ENCODE results near the gene LY6G6D.

LY6G6D gene

GRCh38 chr6:31715022-31715958 lies at the start of gene LY6G6D:
Gene LY6G6D, plus strand, starts transcription at chr6:31715348. Its CDS starts 8 bp downstream, at chr6:31715356.
- DNase-seq (ENCODE audit: low spot score) = no peak

- DNase-seq (ENCODE audit: low spot score) = peak; percentile 99
Observed at GRCh38 chr6:31665501-31666336, 49.4 kb upstream of the LY6G6D start, which contains the start of gene CSNK2B. Gene CSNK2B, plus strand, starts transcription at chr6:31666080. Its CDS starts 752 bp downstream, at chr6:31666832.

GRCh38 chr6:31666337-31666965 lies 48.7 kb upstream of the LY6G6D start:
- no peak for DNase-seq (ENCODE audit: low spot score)

GRCh38 chr6:31669676-31670075 lies 45.5 kb upstream of the LY6G6D start, which contains the start of gene LY6G5B:
Gene LY6G5B, plus strand, starts transcription at chr6:31669976. Its CDS starts 975 bp downstream, at chr6:31670951.
- DNase-seq (ENCODE audit: low spot score) = no peak

GRCh38 chr6:31676322-31676903 lies 38.7 kb upstream of the LY6G6D start:
- DNase-seq (ENCODE audit: low spot score) = no peak

GRCh38 chr6:31676904-31677303 lies 38.2 kb upstream of the LY6G6D start:
- DNase-seq (ENCODE audit: low spot score) = no peak

GRCh38 chr6:31677955-31678354 lies 37.2 kb upstream of the LY6G6D start:
- no peak for DNase-seq (ENCODE audit: low spot score)

GRCh38 chr6:31680226-31681134 lies 34.7 kb upstream of the LY6G6D start, which contains the start of gene LY6G5C:
Gene LY6G5C, minus strand, starts transcription at chr6:31681067. Its CDS starts 694 bp downstream, at chr6:31680373.
- peak; percentile 68 for DNase-seq (ENCODE audit: low spot score)

- no peak for DNase-seq (ENCODE audit: low spot score)
Observed at GRCh38 chr6:31681135-31681671, 33.9 kb upstream of the LY6G6D start.

- DNase-seq (ENCODE audit: low spot score) = no peak
Observed at GRCh38 chr6:31683591-31683990, 31.6 kb upstream of the LY6G6D start.

- no peak for DNase-seq (ENCODE audit: low spot score)
Observed at GRCh38 chr6:31686483-31686882, 28.7 kb upstream of the LY6G6D start.

GRCh38 chr6:31687321-31687720 lies 27.8 kb upstream of the LY6G6D start:
- DNase-seq (ENCODE audit: low spot score) = no peak

- DNase-seq (ENCODE audit: low spot score) = no peak
Observed at GRCh38 chr6:31687860-31688693, 27.1 kb upstream of the LY6G6D start.

- DNase-seq (ENCODE audit: low spot score) = no peak
Observed at GRCh38 chr6:31689249-31690110, 25.7 kb upstream of the LY6G6D start.

GRCh38 chr6:31690231-31691077 lies 24.7 kb upstream of the LY6G6D start:
- DNase-seq (ENCODE audit: low spot score) = peak; percentile 45

GRCh38 chr6:31691078-31691463 lies 24.1 kb upstream of the LY6G6D start:
- no peak for DNase-seq (ENCODE audit: low spot score)

GRCh38 chr6:31691564-31692108 lies 23.5 kb upstream of the LY6G6D start:
- no peak for DNase-seq (ENCODE audit: low spot score)

Measured in putamen (tissue), 1 donor.